Hippocampal formation (tissue), 2 donors: Measurements from ENCODE around the gene POLK.
"Not testable (repeated sequence)": the region's sequence is repeated elsewhere in the genome, so short reads cannot be mapped to it uniquely, and the experiment has no call there.

ENCODE experiments used
- DNase-seq, 2 donors: peaks; one replicate each; lab custom pipeline; 2025; lab: John Stamatoyannopoulos, UW

Gene POLK

GRCh38 chr5:75610859-75611310 lies 99.2 kb downstream of the POLK start:
- not testable (repeated sequence) for DNase-seq

- no peak for DNase-seq
These were observed 99.9 kb downstream of the POLK start, which contains the start of gene ANKDD1B for GRCh38 chr5:75611311-75612225. ANKDD1B (plus strand) TSS chr5:75611453; CDS start chr5:75611635, 182 bp downstream.

- no peak for DNase-seq
These were observed 100.5 kb downstream of the POLK start for GRCh38 chr5:75612226-75612569.

DNA sequence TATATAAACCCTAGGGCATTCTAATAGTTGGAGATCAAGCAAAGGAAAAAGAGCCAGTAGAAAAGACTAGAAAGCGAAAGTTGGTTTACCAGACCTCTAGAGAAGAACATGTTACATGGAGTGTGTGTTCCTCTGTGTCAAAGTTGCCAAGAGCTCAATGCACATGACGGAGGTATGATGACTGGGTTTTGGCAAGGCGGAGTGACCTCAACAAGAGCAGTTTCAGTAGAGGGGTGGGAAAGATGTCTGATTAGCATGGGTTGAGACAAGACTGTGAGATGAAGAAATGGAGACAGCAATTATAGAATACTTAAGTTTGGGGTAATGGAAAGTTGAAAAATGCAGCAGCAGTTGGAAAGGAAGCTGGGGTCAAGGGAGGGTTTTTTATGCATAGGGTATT lies 101.2 kb downstream of the POLK start:
- no peak for DNase-seq

GRCh38 chr5:75614176-75614575 lies 102.5 kb downstream of the POLK start:
- DNase-seq = no peak

DNA sequence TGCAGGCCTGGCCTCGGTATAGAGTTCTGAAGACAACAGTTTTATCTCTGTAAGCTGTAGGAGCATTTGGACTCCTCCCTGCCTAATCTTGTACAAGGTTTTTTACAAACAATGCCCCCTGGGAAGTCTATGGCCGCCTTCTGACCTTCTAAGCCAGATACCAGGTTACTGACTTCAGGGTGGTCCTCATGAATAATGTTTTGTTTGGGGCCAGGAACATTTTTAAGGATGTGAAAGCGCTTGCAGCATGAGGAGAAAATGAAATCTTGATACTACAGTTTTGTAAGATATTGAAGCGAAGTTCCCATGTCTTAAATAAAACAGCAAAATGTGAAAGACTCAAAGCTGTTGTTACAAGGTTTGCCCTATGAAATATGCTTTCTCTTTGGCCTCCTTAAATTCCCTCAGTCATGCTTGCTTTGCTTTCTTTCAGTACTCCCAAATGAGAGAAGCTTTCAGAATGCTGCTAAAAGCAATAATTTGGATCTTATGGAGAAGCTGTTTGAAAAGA lies 104.7 kb downstream of the POLK start:
- no peak for DNase-seq

- no peak for DNase-seq
These were observed 105.4 kb downstream of the POLK start for GRCh38 chr5:75616971-75617621.

- no peak for DNase-seq
These were observed 106.2 kb downstream of the POLK start for GRCh38 chr5:75617736-75618352.

DNA sequence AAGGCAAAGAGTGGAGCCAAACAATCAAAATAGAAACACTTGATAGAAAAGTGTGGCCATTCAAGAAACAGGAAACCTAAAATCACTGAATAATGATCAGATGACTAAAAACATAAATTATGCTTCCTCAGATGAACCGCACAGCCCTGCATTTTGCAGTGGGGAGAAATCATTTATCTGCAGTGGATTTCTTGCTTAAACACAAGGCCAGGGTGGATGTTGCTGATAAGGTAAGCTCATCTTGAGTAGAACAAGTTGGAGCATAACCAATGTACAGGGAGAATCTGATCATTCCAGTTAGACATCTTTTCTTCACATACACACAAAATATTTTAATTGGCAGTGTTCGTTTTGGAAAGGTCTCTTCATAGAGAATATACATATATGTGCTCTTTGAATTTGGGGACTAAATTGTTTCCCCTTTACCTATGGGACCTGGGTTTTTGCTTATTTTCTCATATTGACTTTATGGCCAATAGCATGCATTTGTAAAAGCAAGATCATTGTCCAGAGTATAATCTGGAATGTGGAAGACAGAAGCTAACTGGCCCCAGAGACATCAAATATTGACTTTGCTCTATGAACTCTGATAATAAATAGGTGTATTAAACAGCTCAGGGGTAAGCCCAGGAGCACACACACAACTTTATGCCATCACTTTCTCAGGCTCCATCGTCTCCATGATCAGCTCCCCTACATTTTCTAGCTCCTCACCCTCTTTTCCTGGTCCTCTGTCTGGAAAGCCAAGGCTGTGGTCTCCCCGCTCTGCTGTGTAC lies 108.7 kb downstream of the POLK start:
- no peak for DNase-seq

- no peak for DNase-seq
These were observed 110.9 kb downstream of the POLK start for GRCh38 chr5:75622564-75622963.

- DNase-seq = no peak
These were observed 112.2 kb downstream of the POLK start for GRCh38 chr5:75623846-75624245.

- DNase-seq = no peak
These were observed 115.3 kb downstream of the POLK start for GRCh38 chr5:75626959-75627358.

GRCh38 chr5:75627801-75628200 lies 116.1 kb downstream of the POLK start:
- no peak for DNase-seq

- no peak for DNase-seq
These were observed 119.2 kb downstream of the POLK start for GRCh38 chr5:75630875-75631274.

DNA sequence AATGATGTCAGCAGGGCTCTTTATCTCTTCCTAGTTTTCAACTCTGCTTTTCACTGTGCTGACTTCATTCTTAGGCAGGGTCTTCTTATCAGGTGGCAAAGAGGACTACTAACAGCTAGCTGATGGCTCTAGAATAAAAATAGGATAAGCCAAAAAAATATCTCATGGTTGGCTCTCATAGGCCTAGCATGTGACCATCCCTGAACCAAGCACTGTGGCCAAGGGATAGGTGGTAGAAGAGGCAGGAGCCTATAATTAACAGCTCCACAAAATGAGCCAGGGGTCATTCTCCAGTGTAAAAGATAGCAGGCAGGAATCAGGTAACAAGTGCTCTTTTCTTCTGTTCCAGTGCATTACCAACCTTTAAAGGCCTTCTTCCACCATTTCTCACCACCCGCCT lies 120.6 kb downstream of the POLK start:
- DNase-seq = no peak

DNA sequence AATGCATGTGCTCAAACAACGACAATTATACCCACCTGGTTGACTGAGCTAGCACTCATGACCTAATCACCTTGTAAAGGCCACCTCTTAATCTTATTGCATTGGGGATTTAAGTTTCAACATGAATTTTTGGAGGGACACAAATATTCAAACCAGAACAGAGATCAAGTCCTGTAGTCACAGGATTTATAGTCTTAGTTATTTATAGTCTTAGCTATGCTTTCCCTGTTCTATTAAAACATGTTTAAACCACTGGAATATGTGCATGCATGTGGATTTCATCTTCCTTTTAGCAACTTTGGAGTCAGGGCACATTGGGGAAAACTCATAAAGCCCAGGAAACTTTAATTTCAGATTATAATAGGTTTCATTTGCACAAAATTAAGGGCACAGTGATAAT lies 126.3 kb downstream of the POLK start:
- no peak for DNase-seq

GRCh38 chr5:75639535-75640311 lies 128.0 kb downstream of the POLK start:
- no peak for DNase-seq

DNA sequence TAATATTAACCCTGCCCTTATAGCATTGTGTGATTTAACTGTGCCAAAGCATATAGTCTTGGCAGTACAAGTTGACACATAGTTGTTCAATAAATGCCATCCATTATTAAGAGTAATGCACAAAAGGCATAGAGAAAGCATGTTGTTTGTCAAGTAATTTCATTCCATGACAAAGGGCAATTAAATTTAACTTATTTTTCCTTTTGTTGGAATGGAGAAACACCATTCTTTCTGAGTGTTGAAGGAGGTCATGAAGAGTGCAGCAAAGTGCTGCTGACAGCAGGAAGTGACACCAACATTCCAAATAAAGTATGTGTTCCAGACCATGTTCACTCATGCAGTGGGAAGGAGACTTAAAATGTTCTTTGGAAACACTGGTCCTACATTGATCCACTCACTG lies 128.7 kb downstream of the POLK start:
- DNase-seq = no peak

DNA sequence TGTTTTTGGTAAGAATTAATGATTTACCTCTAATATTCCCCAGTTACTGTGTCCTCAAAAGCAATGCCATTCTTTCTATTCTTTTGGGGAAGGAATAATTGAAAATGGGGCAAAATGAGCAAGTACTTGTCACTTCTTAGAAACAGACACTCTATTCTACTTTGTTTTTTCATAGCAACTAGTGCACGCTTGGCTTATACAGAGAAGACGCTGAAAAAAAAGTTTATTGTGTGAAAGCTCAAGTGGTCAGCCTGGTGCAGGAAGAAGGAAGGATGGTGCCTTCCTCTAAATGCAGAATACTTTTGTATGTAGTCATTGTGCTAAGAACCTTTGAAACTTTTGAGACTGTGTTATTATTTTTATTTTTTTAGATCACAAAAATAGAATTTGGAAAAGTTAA lies 129.1 kb downstream of the POLK start:
- DNase-seq = no peak

DNA sequence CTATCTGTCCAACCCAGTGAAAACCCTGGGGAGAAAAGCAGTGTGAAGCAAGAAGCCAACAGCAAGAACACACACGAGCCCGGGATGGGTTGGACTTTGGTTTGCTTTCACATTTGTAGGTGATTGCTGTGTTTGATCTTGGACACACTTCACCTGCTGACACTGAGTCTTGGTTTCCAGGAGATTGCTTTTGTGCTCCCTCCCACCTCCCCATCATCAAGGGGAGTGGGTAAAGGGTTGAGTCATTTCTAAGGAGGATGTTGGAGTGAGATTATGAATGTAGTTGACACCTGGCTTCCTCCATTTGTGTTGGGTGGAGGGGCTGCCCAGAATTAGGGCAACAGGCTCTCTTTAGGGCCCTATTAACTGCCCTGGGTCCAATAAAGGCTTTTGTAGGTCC lies 137.0 kb downstream of the POLK start:
- DNase-seq = no peak
